NCI-H2227 (cell line): ENCODE results near the gene SESN1.
A peak's percentile ranks its signal among the peaks of the same experiment; 100 is the strongest.
"Not testable (repeated sequence)": the region's sequence is repeated elsewhere in the genome, so short reads cannot be mapped to it uniquely, and the experiment has no call there.

Experiments used
- DNase-seq: peaks from one replicate; lab custom pipeline; 2025; ENCODE audit not compliant: unreplicated experiment; lab: John Stamatoyannopoulos, UW

SESN1 gene

GRCh38 chr6:109095036-109095834 is 589 bp upstream of the SESN1 start, which contains the start of gene CEP57L1:
TSS of gene CEP57L1 (plus strand) at chr6:109095507. CDS start at chr6:109145222, 49,715 bp downstream.
- peak; percentile 98 for DNase-seq

- DNase-seq = no peak
Observed at GRCh38 chr6:109093732-109094415, 772 bp downstream of the SESN1 start.

- no peak for DNase-seq
Observed at GRCh38 chr6:109092074-109092473, 2.6 kb downstream of the SESN1 start.

- DNase-seq = no peak
Observed at GRCh38 chr6:109091314-109092024, 3.2 kb downstream of the SESN1 start.

GRCh38 chr6:109088995-109089394 is 5.7 kb downstream of the SESN1 start:
- DNase-seq = no peak

GRCh38 chr6:109087661-109088264 is 6.9 kb downstream of the SESN1 start:
- DNase-seq = peak; percentile 70

- not testable (repeated sequence) for DNase-seq
Observed at GRCh38 chr6:109084146-109084545, 10.5 kb downstream of the SESN1 start.

- DNase-seq = no peak
Observed at GRCh38 chr6:109083657-109084056, 11.0 kb downstream of the SESN1 start.

- DNase-seq = no peak
Observed at GRCh38 chr6:109082188-109082577, 12.5 kb downstream of the SESN1 start.

GRCh38 chr6:109081516-109082187 is 13.0 kb downstream of the SESN1 start:
- DNase-seq = no peak

GRCh38 chr6:109081026-109081425 is 13.6 kb downstream of the SESN1 start:
- DNase-seq = no peak

GRCh38 chr6:109079981-109080380 is 14.7 kb downstream of the SESN1 start:
- DNase-seq = peak; percentile 6

GRCh38 chr6:109076377-109076776 is 18.3 kb downstream of the SESN1 start:
- DNase-seq = no peak

- no peak for DNase-seq
Observed at GRCh38 chr6:109075934-109076333, 18.7 kb downstream of the SESN1 start.

- no peak for DNase-seq
Observed at GRCh38 chr6:109074133-109074415, 20.6 kb downstream of the SESN1 start.

- DNase-seq = peak; percentile 73
Observed at GRCh38 chr6:109073344-109074132, 21.1 kb downstream of the SESN1 start.

GRCh38 chr6:109071125-109071917 is 23.3 kb downstream of the SESN1 start:
- no peak for DNase-seq

- no peak for DNase-seq
Observed at GRCh38 chr6:109069746-109070145, 24.9 kb downstream of the SESN1 start.

GRCh38 chr6:109062767-109063352 is 31.8 kb downstream of the SESN1 start:
- DNase-seq = no peak
